ENCODE results near the gene BCL11B.

Gene BCL11B

DNA sequence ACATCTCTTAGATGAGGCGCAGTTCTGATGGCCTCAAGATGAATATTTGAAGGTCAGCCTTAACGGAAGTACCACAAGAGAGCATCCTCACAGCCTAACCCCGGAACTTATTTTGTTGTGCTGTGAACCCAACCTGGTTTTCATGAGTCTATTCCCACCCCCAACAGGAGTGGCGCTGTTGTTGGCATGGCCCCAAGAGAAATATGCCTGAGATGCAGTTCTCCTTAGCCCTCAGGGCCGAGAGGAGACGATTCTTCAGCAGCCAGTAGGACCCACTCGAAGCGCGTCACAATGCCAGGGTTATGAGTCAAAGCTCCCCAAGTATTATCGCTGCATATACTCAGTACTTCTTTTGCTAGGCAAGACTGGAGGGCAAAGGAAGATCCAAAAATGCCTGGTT is 24.5 kb upstream of the BCL11B start:
- Histone ChIP-seq H3K9me2 (replicated peaks; ENCODE audit: insufficient read depth, low read length) (no peaks in the 10 kb centered on the region), H3K9me3 (ENCODE audit: insufficient read depth, low read length) (no peaks in the 10 kb centered on the region; the same call in 1 of the 2 replicates), H3F3A (ENCODE audit: insufficient read depth) (no peaks in the 10 kb centered on the region), H3K9ac (ENCODE audit: low read length) (no peak overlapping the region), H3K36me3 (ENCODE audit: low read length) (no peaks in the 10 kb centered on the region), H3K79me2 (ENCODE audit: insufficient read depth, low read length) (no peaks in the 10 kb centered on the region), H3K4me2 (ENCODE audit: low read depth, low read length, poor library complexity, severe bottlenecking) (no peak overlapping the region), H3K27ac (ENCODE audit: low read depth, low read length) (no peak overlapping the region), H4K20me1 (ENCODE audit: low read depth, low read length) (no peaks in the 10 kb centered on the region), H3K4me3 (ENCODE audit: insufficient read depth, low read length, poor library complexity, severe bottlenecking) (no peak overlapping the region), H3K27me3 (ENCODE audit: low read length) (no peaks in the 10 kb centered on the region), H2AFZ (ENCODE audit: low read depth, low read length, severe bottlenecking) (no peak overlapping the region)
- TF ChIP-seq, protein P1, sequence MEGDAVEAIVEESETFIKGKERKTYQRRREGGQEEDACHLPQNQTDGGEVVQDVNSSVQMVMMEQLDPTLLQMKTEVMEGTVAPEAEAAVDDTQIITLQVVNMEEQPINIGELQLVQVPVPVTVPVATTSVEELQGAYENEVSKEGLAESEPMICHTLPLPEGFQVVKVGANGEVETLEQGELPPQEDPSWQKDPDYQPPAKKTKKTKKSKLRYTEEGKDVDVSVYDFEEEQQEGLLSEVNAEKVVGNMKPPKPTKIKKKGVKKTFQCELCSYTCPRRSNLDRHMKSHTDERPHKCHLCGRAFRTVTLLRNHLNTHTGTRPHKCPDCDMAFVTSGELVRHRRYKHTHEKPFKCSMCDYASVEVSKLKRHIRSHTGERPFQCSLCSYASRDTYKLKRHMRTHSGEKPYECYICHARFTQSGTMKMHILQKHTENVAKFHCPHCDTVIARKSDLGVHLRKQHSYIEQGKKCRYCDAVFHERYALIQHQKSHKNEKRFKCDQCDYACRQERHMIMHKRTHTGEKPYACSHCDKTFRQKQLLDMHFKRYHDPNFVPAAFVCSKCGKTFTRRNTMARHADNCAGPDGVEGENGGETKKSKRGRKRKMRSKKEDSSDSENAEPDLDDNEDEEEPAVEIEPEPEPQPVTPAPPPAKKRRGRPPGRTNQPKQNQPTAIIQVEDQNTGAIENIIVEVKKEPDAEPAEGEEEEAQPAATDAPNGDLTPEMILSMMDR (IDR thresholded peaks at IDR 0.05; ENCODE audit: insufficient read depth, low read length, poor library complexity, severe bottlenecking): no peak
- TF ChIP-seq EZH2phosphoT487 (conservative IDR thresholded peaks at IDR 0.05; ENCODE audit: low read length): no peak

DNA sequence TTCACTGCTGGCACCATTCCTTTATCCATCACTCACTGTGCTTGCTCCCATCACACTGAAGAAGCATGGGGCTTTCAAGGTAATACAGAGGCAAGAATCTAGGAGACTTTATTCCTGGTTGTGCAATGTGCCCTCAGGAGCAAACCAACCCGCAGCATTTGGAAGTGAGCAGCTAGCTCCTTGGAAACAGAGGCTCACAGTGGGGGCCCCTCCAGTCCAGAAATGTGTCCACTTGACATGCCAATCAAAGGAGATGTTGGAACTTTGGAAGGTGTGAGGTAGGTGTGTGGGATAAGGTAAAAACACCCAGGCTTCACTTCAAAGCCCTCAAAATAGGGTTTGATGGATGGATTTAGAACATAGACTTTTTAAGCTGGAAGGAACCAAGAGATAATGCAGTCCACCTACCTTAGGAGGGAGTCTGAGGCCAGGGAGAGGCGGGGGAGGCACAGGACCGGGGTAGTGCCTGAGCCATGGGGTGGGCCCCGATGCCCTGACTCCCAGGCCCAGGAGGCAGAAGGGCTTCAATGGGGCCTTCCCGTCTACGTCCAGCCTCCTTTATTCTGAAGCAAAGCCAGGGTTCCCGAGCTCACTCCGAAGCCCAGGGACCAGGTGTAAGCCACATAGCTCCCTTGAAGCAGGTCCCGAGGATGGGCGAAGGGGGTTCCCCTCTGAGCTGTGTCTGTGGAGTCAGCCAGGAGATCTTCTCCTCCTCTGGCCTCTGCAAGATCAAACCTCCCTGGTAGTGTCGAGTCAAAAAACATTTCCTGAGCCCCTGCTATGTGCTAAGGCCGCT is 17.6 kb upstream of the BCL11B start:
- TF ChIP-seq EZH2phosphoT487 (conservative IDR thresholded peaks at IDR 0.05; ENCODE audit: low read length): no peak
- TF ChIP-seq, protein P1 (IDR thresholded peaks at IDR 0.05; ENCODE audit: insufficient read depth, low read length, poor library complexity, severe bottlenecking): no peak
- Histone ChIP-seq H3K9me2 (replicated peaks; ENCODE audit: insufficient read depth, low read length) (no peaks in the 10 kb centered on the region), H3K9ac (ENCODE audit: low read length) (no peak overlapping the region), H3K27ac (ENCODE audit: low read depth, low read length) (no peak overlapping the region), H3K9me3 (ENCODE audit: insufficient read depth, low read length) (no peaks in the 10 kb centered on the region), H3K4me3 (ENCODE audit: insufficient read depth, low read length, poor library complexity, severe bottlenecking) (no peak overlapping the region), H4K20me1 (ENCODE audit: low read depth, low read length) (no peaks in the 10 kb centered on the region), H2AFZ (ENCODE audit: low read depth, low read length, severe bottlenecking) (no peak overlapping the region), H3K4me2 (ENCODE audit: low read depth, low read length, poor library complexity, severe bottlenecking) (no peak overlapping the region), H3K36me3 (ENCODE audit: low read length) (no peaks in the 10 kb centered on the region), H3K79me2 (ENCODE audit: insufficient read depth, low read length) (no peaks in the 10 kb centered on the region), H3F3A (ENCODE audit: insufficient read depth) (no peaks in the 10 kb centered on the region), H3K27me3 (ENCODE audit: low read length) (no peaks in the 10 kb centered on the region)

DNA sequence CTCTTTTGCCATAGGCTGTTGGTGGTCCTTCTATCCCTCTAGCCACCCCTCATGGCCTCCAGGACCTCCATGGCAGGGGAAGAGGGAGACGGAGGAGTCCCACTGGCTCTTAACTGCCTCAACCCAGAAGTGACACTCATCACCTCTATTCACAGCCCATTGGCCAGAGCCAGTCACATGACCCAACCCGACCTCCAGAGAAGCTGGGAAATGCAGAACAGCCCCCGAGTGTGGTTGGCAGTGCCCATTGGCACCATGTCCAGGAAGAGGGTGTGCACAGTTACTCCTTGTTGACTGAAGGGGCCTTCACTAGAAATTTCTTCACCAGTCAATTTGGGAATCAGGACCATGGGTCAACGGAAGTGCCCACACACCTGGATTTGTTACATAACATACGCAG is 17.0 kb upstream of the BCL11B start:
- no peak overlapping the region for H3K4me2 ChIP-seq (ENCODE audit: low read depth, low read length, poor library complexity, severe bottlenecking)
- no peak overlapping the region for H2AFZ ChIP-seq (ENCODE audit: low read depth, low read length, severe bottlenecking)
- H4K20me1 ChIP-seq (ENCODE audit: low read depth, low read length): no peaks in the 10 kb centered on the region
- H3K36me3 ChIP-seq (ENCODE audit: low read length): no peaks in the 10 kb centered on the region
- no peaks in the 10 kb centered on the region for H3K9me3 ChIP-seq (ENCODE audit: insufficient read depth, low read length)
- TF ChIP-seq, protein P1 (IDR thresholded peaks at IDR 0.05; ENCODE audit: insufficient read depth, low read length, poor library complexity, severe bottlenecking): no peak
- TF ChIP-seq EZH2phosphoT487 (conservative IDR thresholded peaks at IDR 0.05; ENCODE audit: low read length): no peak
- H3K27ac ChIP-seq (ENCODE audit: low read depth, low read length): no peak overlapping the region
- H3K9ac ChIP-seq (ENCODE audit: low read length): no peak overlapping the region
- no peak overlapping the region for H3K4me3 ChIP-seq (ENCODE audit: insufficient read depth, low read length, poor library complexity, severe bottlenecking)
- H3K79me2 ChIP-seq (ENCODE audit: insufficient read depth, low read length): no peaks in the 10 kb centered on the region
- no peaks in the 10 kb centered on the region for H3F3A ChIP-seq (ENCODE audit: insufficient read depth)
- H3K27me3 ChIP-seq (ENCODE audit: low read length): no peaks in the 10 kb centered on the region
- no peaks in the 10 kb centered on the region for H3K9me2 ChIP-seq (replicated peaks; ENCODE audit: insufficient read depth, low read length)

Measured in SU-DHL-6 (cell line).